Lung (tissue), 12 donors: ENCODE results near the gene HOXD11. TPM values are rescaled to one million over a fixed set of nuclear protein-coding genes. Genes with fewer than 3 reads are reported as not detected.

Source experiments
- ATAC-seq: fragments of 200-7000 bp; cut with Tn5 transposase; one replicate; pipeline ENCODE4 v1.9.1; 2020; ENCODE audit warnings: moderate number of reproducible peaks; ENCODE audit not compliant: insufficient read depth, low FRiP score
- DNase-seq, 3 donors: peaks; one replicate each; pipeline ENCODE4 v3.0.0-alpha.2; 2013 to 2017
- H3K27ac ChIP-seq, 2 donors: one replicate each; pipeline ENCODE4 v1.5.1; 2013; ENCODE audit warnings: mild to moderate bottlenecking in 2 of 2, moderate library complexity in 2 of 2, control low read depth in 1 of 2, inconsistent platforms in 1 of 2, low read depth in 1 of 2, low read length in 1 of 2
- H3K27me3 ChIP-seq, 3 donors: one replicate each; pipeline ENCODE4 v1.5.1; 2013; ENCODE audit warnings: low read length in 2 of 3; ENCODE audit not compliant: control insufficient read depth in 3 of 3, insufficient read depth in 3 of 3
- H3K36me3 ChIP-seq, 4 donors: one replicate each; pipeline ENCODE4 v1.5.1; 2013; ENCODE audit warnings: low read length in 4 of 4, mild to moderate bottlenecking in 1 of 4, moderate library complexity in 1 of 4; ENCODE audit not compliant: control insufficient read depth in 4 of 4, insufficient read depth in 4 of 4
- H3K4me1 ChIP-seq, 5 donors: one replicate each; pipeline ENCODE4 v1.5.1; 2013; ENCODE audit warnings: low read length in 5 of 5, mild to moderate bottlenecking in 2 of 5, moderate library complexity in 1 of 5; ENCODE audit not compliant: control insufficient read depth in 5 of 5, insufficient read depth in 5 of 5
- H3K4me3 ChIP-seq: one replicate; pipeline ENCODE4 v1.5.1; 2013; ENCODE audit warnings: mild to moderate bottlenecking, control low read depth, moderate library complexity
- H3K9ac ChIP-seq, 2 donors: one replicate each; pipeline ENCODE4 v1.5.1; 2013; ENCODE audit warnings: low read length in 2 of 2, control low read depth in 1 of 2; ENCODE audit not compliant: insufficient read depth in 1 of 2
- H3K9me3 ChIP-seq, 4 donors: one replicate each; pipeline ENCODE4 v1.5.1; 2013; ENCODE audit warnings: low read length in 3 of 4, mild to moderate bottlenecking in 1 of 4, moderate library complexity in 1 of 4; ENCODE audit not compliant: control insufficient read depth in 4 of 4, insufficient read depth in 3 of 4
- WGBS, 2 donors: extraction: QIAGEN DNeasy Blood & Tissue Kit; methylation state at CpG; one replicate each; pipeline ENCODE4 v1.1.7; 2013; 5-methylcytosine and 5-hydroxymethylcytosine counted together
- polyA plus RNA-seq, 2 donors: library from polyadenylated mRNA; stranded (reverse); fragments of 200-250 nt; gene quantifications; one replicate each; pipeline ENCODE4 v1.2.1, GENCODE V29; 2013
- total RNA-seq, 2 donors: library from RNA; depleted of rRNA in 1 of 2; stranded (reverse); fragments of >200 nt in 1 of 2; gene quantifications; one replicate each; pipeline ENCODE4 v1.2.1, GENCODE V29; 2014 to 2021
- TF ChIP-seq, protein P1 (sequence below): IDR thresholded peaks from 2 replicates; pipeline ENCODE4 v1.5.1; 2012; ENCODE audit warnings: mild to moderate bottlenecking; ENCODE audit errors: control extremely low read depth, extremely low read depth
- donor health status: control.
- donor health status: control.
- donor health status: Bipolar disorder and iron deficiency.
- donor health status: healthy.
- donor health status: DM: yes; HTN: yes; CAD: no.

The HOXD11 gene
- total and polyA plus RNA-seq, 4 donors = not detected

DNA sequence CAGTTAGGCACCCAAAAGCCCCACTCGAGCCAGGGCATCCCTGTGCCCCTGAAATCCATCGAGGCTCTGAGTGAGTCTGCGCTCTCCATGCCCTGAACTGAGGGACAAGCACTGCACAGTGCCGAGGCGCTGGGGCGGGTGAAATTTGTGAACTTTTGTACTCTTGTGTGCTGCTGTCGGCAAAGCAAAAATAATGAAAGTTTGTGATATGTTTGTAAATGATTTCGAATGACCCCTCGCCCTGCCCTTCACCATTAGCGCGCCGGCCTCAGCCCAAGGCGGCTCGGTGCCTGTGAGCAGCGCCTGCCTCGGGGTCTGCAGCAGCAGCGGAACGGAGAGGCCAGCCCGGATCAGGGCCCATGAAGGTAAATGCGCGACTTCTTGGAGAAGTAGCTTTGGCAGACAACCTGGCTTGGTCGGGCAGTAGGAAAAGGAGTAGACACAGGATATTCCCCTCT, 42.4 kb downstream of the HOXD11 start:
- Histone ChIP-seq H3K27ac (no peak overlapping the region), H3K27me3 (peaks cover 32 to 97% (median 92%) of the 10 kb centered on the region in 3 donors), H3K36me3 (no peaks in the 10 kb centered on the region), H3K4me3 (no peak overlapping the region), H3K9ac (no peak overlapping the region), H3K9me3 (peaks cover 0 to 11% (median 0%) of the 10 kb centered on the region in 4 donors), H3K4me1 (peaks cover 0 to 7% (median 0%) of the 10 kb centered on the region in 5 donors)
- WGBS, 2 donors = 13 to 20% methylated on average over 22 of the region's 22 CpGs
- TF ChIP-seq, protein P1, sequence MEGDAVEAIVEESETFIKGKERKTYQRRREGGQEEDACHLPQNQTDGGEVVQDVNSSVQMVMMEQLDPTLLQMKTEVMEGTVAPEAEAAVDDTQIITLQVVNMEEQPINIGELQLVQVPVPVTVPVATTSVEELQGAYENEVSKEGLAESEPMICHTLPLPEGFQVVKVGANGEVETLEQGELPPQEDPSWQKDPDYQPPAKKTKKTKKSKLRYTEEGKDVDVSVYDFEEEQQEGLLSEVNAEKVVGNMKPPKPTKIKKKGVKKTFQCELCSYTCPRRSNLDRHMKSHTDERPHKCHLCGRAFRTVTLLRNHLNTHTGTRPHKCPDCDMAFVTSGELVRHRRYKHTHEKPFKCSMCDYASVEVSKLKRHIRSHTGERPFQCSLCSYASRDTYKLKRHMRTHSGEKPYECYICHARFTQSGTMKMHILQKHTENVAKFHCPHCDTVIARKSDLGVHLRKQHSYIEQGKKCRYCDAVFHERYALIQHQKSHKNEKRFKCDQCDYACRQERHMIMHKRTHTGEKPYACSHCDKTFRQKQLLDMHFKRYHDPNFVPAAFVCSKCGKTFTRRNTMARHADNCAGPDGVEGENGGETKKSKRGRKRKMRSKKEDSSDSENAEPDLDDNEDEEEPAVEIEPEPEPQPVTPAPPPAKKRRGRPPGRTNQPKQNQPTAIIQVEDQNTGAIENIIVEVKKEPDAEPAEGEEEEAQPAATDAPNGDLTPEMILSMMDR = no peak
- DNase-seq (peak in 1 of 3 donors; percentile 8), ATAC-seq (no peak)

DNA sequence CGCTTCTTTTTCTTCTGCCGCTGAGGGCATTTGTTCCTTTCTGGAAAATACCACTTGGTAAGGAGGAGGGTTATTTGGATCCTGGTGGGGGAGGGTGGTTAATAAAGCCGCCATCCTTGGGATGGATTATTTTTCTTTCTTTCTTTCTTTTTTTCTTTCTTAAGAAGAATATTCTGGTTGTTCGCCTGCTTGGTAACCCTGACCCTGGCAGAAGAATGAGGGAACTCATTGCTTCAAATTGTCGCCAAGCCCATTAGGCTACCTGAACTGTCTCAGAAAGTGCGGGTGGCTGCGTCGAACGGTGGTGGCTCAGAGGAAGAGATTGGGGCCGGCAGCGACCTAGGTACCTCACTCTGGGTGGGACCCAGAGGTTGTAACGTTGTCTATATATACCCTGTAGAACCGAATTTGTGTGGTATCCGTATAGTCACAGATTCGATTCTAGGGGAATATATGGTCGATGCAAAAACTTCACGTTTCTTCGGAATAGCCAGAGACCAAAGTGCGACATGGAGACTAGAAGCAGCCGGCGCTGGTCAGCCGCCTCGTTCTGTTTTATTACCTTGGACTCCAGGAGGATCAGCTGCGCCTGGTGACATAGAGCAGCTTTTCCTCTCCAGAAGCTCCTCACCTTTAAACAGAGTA, 43.0 kb downstream of the HOXD11 start:
- Histone ChIP-seq H3K9me3 (peaks cover 0 to 12% (median 0%) of the 10 kb centered on the region in 4 donors), H3K27me3 (peaks cover 32 to 97% (median 92%) of the 10 kb centered on the region in 3 donors), H3K36me3 (no peaks in the 10 kb centered on the region), H3K9ac (no peak overlapping the region), H3K4me3 (no peak overlapping the region), H3K4me1 (peaks cover 0 to 7% (median 0%) of the 10 kb centered on the region in 5 donors), H3K27ac (no peak overlapping the region)
- ATAC-seq = no peak
- DNase-seq = peak in 1 of 3 donors; percentile 7
- WGBS, 2 donors = 21 to 23% methylated on average over 24 of the region's 24 CpGs
- TF ChIP-seq, protein P1 = no peak

DNA sequence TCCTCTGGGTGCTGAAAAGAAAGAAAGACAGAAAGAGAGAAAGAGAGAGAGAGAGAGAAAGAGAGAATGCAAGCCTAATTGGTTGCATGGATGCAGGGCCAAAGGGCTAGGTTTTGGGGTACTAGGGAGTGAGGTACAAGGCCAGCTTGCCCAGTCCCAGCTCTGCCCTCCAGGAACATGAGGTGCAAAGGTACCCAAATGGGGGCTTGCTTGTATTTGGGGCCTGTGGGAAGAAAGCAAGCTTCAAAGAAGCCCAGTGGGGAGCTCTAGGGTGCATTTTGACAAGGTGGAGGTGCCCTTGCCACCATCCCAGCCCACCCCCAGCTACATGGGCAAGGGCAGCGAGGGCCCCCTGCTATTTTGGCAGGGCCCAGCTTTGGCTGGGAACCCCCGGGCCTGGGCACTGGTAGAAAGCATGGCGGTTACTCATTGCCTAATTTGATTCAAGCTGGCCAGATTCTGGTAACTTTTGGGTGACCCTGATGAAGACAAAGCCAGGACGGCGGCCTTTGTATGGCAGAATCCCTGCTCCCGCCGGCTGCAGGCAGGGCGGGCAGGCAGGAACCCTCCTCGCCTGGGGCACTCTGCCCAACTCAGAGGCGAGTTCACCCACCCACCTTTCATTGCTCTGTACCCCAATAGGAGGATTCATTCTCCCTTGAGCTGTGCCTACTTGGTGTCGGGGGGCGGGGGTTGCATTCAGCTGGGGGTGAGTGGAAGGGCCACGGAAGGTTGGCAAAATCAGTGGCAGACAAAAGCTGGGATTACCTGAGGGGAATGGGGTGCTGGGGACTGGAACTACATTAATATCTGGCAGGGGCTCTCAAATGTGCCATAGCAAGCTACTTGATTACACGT, 43.7 kb downstream of the HOXD11 start:
- peaks cover 0 to 7% (median 0%) of the 10 kb centered on the region in 5 donors for H3K4me1 ChIP-seq
- WGBS, 2 donors = 29 to 32% methylated on average over 14 of the region's 14 CpGs
- no peak for DNase-seq
- no peaks in the 10 kb centered on the region for H3K36me3 ChIP-seq
- H3K27me3 ChIP-seq = peaks cover 38 to 97% (median 92%) of the 10 kb centered on the region in 3 donors
- H3K9ac ChIP-seq = no peak overlapping the region
- no peak overlapping the region for H3K4me3 ChIP-seq
- H3K27ac ChIP-seq = no peak overlapping the region
- TF ChIP-seq, protein P1 = no peak
- no peak for ATAC-seq
- peaks cover 0 to 12% (median 0%) of the 10 kb centered on the region in 4 donors for H3K9me3 ChIP-seq
